ENCODE measurements around the gene USP32. TPM values are rescaled to one million over a fixed set of nuclear protein-coding genes. Genes with fewer than 3 reads are reported as not detected.

The USP32 gene
- total and polyA plus RNA-seq, 12 donors = 22.0 to 99.3 (median 54.4) TPM

GRCh38 chr17:60154616-60155426 lies 237.1 kb downstream of the USP32 start:
- Histone ChIP-seq H3K4me3 (no peak overlapping the region), H3K36me3 (replicated peaks in 1 of 2) (no peaks in the 10 kb centered on the region), H3K27me3 (peaks cover 18% of the 10 kb centered on the region), H3K9me3 (replicated peaks in 1 of 3) (no peaks in the 10 kb centered on the region), H3K27ac (no peak overlapping the region), H3K4me1 (replicated peaks in 1 of 2) (peaks cover 10% of the 10 kb centered on the region in 2 donors)
- intact Hi-C loops (cut with DNase I) = loop anchor here in 1 of 2 donors (10.0 kb wide), 1 partner anchor 80 kb away; no protein-coding TSS in a partner anchor
- DNase-seq = peak in 1 of 7 donors; percentile 28
- TF ChIP-seq CTCF (IDR thresholded peaks at IDR 0.05) (no peak), POLR2A (IDR thresholded peaks at IDR 0.05) (no peak)
- 69 to 89% (median 74%) methylated on average over 5 to 14 of the region's 14 CpGs for WGBS, 4 donors

- no peak overlapping the region for H3K4me3 ChIP-seq
- peaks cover 27% of the 10 kb centered on the region for H3K27me3 ChIP-seq
- peak in 1 of 7 donors; percentile 1 for DNase-seq
- no peaks in the 10 kb centered on the region for H3K36me3 ChIP-seq (replicated peaks in 1 of 2)
- WGBS, 4 donors = 61 to 74% (median 67%) methylated on average over 8 to 12 of the region's 12 CpGs
- no peak overlapping the region for H3K27ac ChIP-seq
- no peaks in the 10 kb centered on the region for H3K9me3 ChIP-seq (replicated peaks in 1 of 3)
- TF ChIP-seq CTCF (IDR thresholded peaks at IDR 0.05) = no peak
- no peak for TF ChIP-seq POLR2A (IDR thresholded peaks at IDR 0.05)
- intact Hi-C loops (cut with DNase I) = loop anchor here in 1 of 2 donors (10.0 kb wide), 1 partner anchor 81 kb away; no protein-coding TSS in a partner anchor
- H3K4me1 ChIP-seq (replicated peaks in 1 of 2) = peaks cover 12 to 13% of the 10 kb centered on the region in 2 donors
Observed at GRCh38 chr17:60153606-60154390, 238.1 kb downstream of the USP32 start.

GRCh38 chr17:60151355-60151754 lies 240.6 kb downstream of the USP32 start:
- H3K27me3 ChIP-seq = peaks cover 30% of the 10 kb centered on the region
- no peak overlapping the region for H3K4me3 ChIP-seq

More at GRCh38 chr17:60151355-60151754, 240.6 kb downstream of the USP32 start:
- Histone ChIP-seq H3K4me1 (replicated peaks in 1 of 2) (peaks cover 12 to 13% of the 10 kb centered on the region in 2 donors), H3K9me3 (replicated peaks in 1 of 3) (no peaks in the 10 kb centered on the region), H3K36me3 (replicated peaks in 1 of 2) (no peaks in the 10 kb centered on the region), H3K27ac (no peak overlapping the region)
- no peak for DNase-seq
- intact Hi-C loops (cut with DNase I) = loop anchor here in 1 of 2 donors (10.0 kb wide), 1 partner anchor 83 kb away; no protein-coding TSS in a partner anchor
- WGBS, 4 donors = 52 to 60% (median 57%) methylated on average over 5 of the region's 5 CpGs
- TF ChIP-seq POLR2A (IDR thresholded peaks at IDR 0.05) (no peak), CTCF (IDR thresholded peaks at IDR 0.05) (no peak)
